Gastrocnemius medialis (tissue), 4 donors: ENCODE results near the gene PTPN4.

Source experiments
- CTCF ChIP-seq, 5 experiments: fragments of 450-650 bp in 3 of 5; fragments of 200-600 bp in 2 of 5; sonication (generic) in 2 of 5; IDR thresholded peaks in 4 of 5; conservative IDR thresholded peaks in 1 of 5; 1 replicate in 4 of 5; 2 replicates in 1 of 5; pipeline ENCODE4 v1.5.1; 2016 to 2019; ENCODE audit warnings: antibody characterized with exemption in 5 of 5, mild to moderate bottlenecking in 3 of 5, moderate library complexity in 3 of 5
- POLR2A ChIP-seq, 2 donors: fragments of 450-650 bp; IDR thresholded peaks; one replicate each; pipeline ENCODE4 v1.6.1; 2017; ENCODE audit warnings: antibody characterized with exemption in 2 of 2, mild to moderate bottlenecking in 2 of 2, moderate library complexity in 2 of 2

GRCh38 chr2:119836455-119837142 lies 76.9 kb downstream of the PTPN4 start:
- TF ChIP-seq CTCF (IDR thresholded peaks at IDR 0.05 in 4 of 5, conservative IDR thresholded peaks at IDR 0.05 in 1 of 5) (no peak), POLR2A (IDR thresholded peaks at IDR 0.05) (no peak)
